GM12801 (cell line): ENCODE measurements around the gene CCDC78.

Experiments used
- CTCF ChIP-seq: IDR thresholded peaks from one replicate; pipeline ENCODE4 v1.5.1; 2011; ENCODE audit warnings: control low read depth; ENCODE audit not compliant: insufficient read length; ENCODE audit errors: extremely low read depth

Gene CCDC78

DNA sequence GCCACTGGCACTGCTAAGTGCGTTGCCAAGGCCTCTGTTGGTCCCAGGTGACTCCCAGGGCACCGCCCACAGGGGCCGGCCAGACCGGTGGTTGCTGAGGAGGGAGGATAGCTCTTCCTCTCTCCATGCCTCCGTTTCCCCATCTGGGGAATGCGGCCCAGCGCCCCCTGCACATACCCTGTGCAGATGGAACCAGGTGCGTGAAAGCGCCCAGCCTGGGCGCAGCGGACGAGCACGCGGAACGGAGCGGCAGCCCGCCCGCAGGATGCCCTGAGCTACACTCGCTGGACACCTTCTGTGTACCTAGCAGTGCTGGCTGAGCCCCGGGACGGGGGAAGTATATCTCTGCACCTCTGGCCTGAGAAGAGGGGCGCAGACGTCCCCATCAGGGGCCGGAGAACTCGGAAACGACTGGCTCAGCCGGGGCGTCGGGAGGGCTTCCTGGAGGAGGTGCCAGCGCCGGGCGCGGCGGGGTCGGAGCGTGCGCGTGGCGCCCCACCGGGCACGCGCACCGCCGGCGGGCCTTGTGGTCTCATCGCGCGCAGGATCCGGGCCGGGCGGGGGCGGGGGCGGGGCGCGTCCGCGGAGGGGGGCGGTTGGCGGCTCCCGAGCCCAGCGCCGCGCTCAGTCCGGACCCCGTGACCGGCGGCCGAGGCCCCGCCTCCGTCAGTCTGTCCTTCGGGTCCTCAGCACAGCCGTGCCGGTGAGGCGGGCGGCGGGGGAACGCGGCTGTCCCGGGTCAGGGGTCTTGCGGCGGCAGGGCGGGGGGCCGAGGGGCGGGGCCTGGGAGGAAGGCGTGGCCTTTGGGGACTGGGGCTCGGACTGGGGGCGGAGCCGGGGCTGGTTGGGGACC lies at the start of gene CCDC78, which contains the start of gene HAGHL:
CCDC78 (minus strand) TSS at position 6 of the 853 bp plus-strand sequence. CDS start 76 bp downstream, outside the sequence.
HAGHL (plus strand) TSS at position 669 of the 853 bp plus-strand sequence. CDS start 404 bp downstream, outside the sequence.
- TF ChIP-seq CTCF = no peak

- no peak for TF ChIP-seq CTCF
Measured at GRCh38 chr16:775236-775796, 49.1 kb upstream of the CCDC78 start.

GRCh38 chr16:774086-775001 lies 48.1 kb upstream of the CCDC78 start:
- TF ChIP-seq CTCF = no peak

DNA sequence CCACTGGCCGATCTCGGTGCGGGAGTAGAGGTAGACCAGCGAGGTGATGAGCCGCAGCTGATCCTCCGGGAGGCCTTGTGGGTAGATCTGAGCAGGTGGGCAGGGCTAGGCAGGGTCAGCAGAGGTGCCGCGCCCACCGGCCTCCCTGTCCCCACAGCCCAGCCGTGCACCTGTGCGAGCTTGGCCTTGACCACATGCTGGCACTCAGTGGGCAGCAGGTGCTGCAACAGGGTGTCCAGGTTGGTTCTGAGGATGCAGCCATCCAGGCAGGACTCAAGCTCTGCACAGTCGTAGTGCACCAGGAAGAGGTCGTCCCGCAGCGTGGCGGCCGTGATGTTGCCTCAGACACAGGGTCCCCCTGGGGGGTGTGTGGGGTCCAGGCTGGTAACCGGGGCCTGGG lies 46.7 kb upstream of the CCDC78 start:
- TF ChIP-seq CTCF = no peak

- no peak for TF ChIP-seq CTCF
Measured at GRCh38 chr16:770411-770810, 44.2 kb upstream of the CCDC78 start.

GRCh38 chr16:769934-770333 lies 43.7 kb upstream of the CCDC78 start:
- TF ChIP-seq CTCF = no peak
